Measurements from ENCODE around the gene MACROD2. TPM values are rescaled to one million over a fixed set of nuclear protein-coding genes. Genes with fewer than 3 reads are reported as not detected.

Gene MACROD2
- total RNA-seq, 4 donors from 2014 or later = 2.1 to 28.1 (median 12.6) TPM

GRCh38 chr20:14341801-14342200 lies 346.5 kb downstream of the MACROD2 start:
- H3K36me3 ChIP-seq = no peaks in the 10 kb centered on the region
- TF ChIP-seq CTCF (IDR thresholded peaks at IDR 0.05) (no peak), POLR2A (IDR thresholded peaks at IDR 0.05) (no peak)

GRCh38 chr20:14342918-14343317 lies 347.6 kb downstream of the MACROD2 start:
- no peak for DNase-seq
- no peak overlapping the region for H3K27ac ChIP-seq
- intact Hi-C loops (cut with DNase I; ENCODE audit: low total_unique reads) = no loop called here
- no peaks in the 10 kb centered on the region for H3K9me3 ChIP-seq
- no peak for TF ChIP-seq POLR2A (IDR thresholded peaks at IDR 0.05)
- TF ChIP-seq CTCF (IDR thresholded peaks at IDR 0.05) = no peak
- no peaks in the 10 kb centered on the region for H3K27me3 ChIP-seq
- H3K4me1 ChIP-seq = no peaks in the 10 kb centered on the region
- H3K4me3 ChIP-seq = no peak overlapping the region
- no peaks in the 10 kb centered on the region for H3K36me3 ChIP-seq

More at GRCh38 chr20:14341801-14342200, 346.5 kb downstream of the MACROD2 start:
- Histone ChIP-seq H3K27me3 (no peaks in the 10 kb centered on the region), H3K27ac (no peak overlapping the region), H3K4me1 (no peaks in the 10 kb centered on the region), H3K4me3 (no peak overlapping the region), H3K9me3 (no peaks in the 10 kb centered on the region)
- intact Hi-C loops (cut with DNase I; ENCODE audit: low total_unique reads) = no loop called here
- no peak for DNase-seq

DNA sequence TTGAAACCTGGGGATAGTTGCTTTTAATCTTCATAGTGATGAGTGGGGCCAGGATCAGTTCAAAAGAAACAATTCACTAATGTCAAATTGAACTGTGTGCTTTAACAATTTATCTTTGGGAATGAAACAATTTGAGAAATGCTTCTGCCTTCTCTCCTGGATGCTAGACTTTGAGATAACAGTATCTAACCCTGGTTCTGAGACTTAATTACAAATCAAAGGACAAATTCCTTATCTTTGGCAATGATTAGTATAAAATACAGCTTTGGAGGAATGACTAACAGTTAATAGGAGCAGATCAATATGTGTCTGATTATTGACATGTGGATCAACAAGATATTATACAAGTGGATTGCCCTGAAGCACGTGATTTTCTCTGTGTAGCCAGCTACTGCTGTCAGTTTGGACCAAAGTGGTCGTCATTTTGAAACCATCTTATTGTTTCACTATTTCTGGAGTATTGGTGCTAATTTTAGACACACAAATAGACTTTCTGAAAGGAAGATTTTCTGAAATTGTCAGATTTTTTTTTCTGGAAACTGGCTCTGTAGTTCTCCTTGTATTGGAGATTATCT lies 348.3 kb downstream of the MACROD2 start:
- TF ChIP-seq POLR2A (IDR thresholded peaks at IDR 0.05) (no peak), CTCF (IDR thresholded peaks at IDR 0.05) (no peak)
- no peaks in the 10 kb centered on the region for H3K4me1 ChIP-seq
- no peaks in the 10 kb centered on the region for H3K9me3 ChIP-seq
- no peaks in the 10 kb centered on the region for H3K36me3 ChIP-seq
- DNase-seq = no peak
- H3K4me3 ChIP-seq = no peak overlapping the region
- no peaks in the 10 kb centered on the region for H3K27me3 ChIP-seq
- H3K27ac ChIP-seq = no peak overlapping the region
- intact Hi-C loops (cut with DNase I; ENCODE audit: low total_unique reads) = no loop called here

DNA sequence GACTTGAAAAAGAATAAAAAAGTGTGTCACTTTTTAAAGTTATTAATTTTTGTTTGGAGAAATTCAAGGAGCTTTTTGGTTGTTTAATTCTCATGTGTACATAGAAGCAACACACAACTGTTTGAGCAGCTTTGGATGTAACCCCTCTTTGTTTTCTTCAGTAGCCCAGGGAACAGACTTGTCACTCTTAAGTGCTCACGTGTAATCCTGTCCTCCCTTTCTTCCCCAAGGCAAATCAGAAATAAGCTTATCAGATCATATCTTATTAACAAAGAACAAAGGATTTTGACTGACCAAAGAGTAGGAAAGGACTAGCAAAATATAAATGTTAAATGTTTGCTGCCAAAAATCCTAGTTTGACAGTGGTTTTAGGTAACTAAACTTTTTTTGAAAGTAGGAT lies 349.4 kb downstream of the MACROD2 start:
- Histone ChIP-seq H3K27ac (no peak overlapping the region), H3K4me3 (no peak overlapping the region), H3K36me3 (no peaks in the 10 kb centered on the region), H3K27me3 (no peaks in the 10 kb centered on the region), H3K9me3 (no peaks in the 10 kb centered on the region), H3K4me1 (no peaks in the 10 kb centered on the region)
- no peak for TF ChIP-seq POLR2A (IDR thresholded peaks at IDR 0.05)
- no peak for TF ChIP-seq CTCF (IDR thresholded peaks at IDR 0.05)
- intact Hi-C loops (cut with DNase I; ENCODE audit: low total_unique reads) = no loop called here
- no peak for DNase-seq

- H3K4me1 ChIP-seq = no peaks in the 10 kb centered on the region
- no peaks in the 10 kb centered on the region for H3K36me3 ChIP-seq
- no peak overlapping the region for H3K4me3 ChIP-seq
- no peak for DNase-seq
- H3K27ac ChIP-seq = no peak overlapping the region
- intact Hi-C loops (cut with DNase I; ENCODE audit: low total_unique reads) = no loop called here
- no peaks in the 10 kb centered on the region for H3K27me3 ChIP-seq
- TF ChIP-seq CTCF (IDR thresholded peaks at IDR 0.05) (no peak), POLR2A (IDR thresholded peaks at IDR 0.05) (no peak)
- H3K9me3 ChIP-seq = no peaks in the 10 kb centered on the region
These were observed 360.5 kb downstream of the MACROD2 start for GRCh38 chr20:14355791-14356190.

Data from uterus (tissue), 4 donors.